GM13977 (cell line): ENCODE results near the gene KLHL30.

Experiments used
- DNase-seq: peaks from one replicate; pipeline ENCODE4 v3.0.0; 2012; ENCODE audit warnings: low spot score
- CTCF ChIP-seq: IDR thresholded peaks from 2 replicates; pipeline ENCODE4 v1.5.1; 2012; ENCODE audit warnings: mild to moderate bottlenecking, control low read depth; ENCODE audit not compliant: insufficient read depth; ENCODE audit errors: extremely low read depth, missing control alignments
- in situ Hi-C: fragments of 300-500 bp; cut with MboI; formaldehyde crosslinking; loops from one replicate; pipeline ENCODE4 v1.12.0; 2022; ENCODE audit warnings: low sequenced_read_pairs, low pct_unique_long_range_greater_than_20kb, mixed read lengths, inconsistent platforms; ENCODE audit not compliant: unreplicated experiment

Gene KLHL30

GRCh38 chr2:238102865-238103264, 35.6 kb upstream of the KLHL30 start:
- no peak for TF ChIP-seq CTCF
- DNase-seq, result no peak
- in situ Hi-C loops, result no loop called here

- DNase-seq, result no peak
- in situ Hi-C loops, result no loop called here
- TF ChIP-seq CTCF, result no peak
Observed at GRCh38 chr2:238103465-238104225, 34.8 kb upstream of the KLHL30 start.

- in situ Hi-C loops, result no loop called here
- DNase-seq, result no peak
- TF ChIP-seq CTCF, result no peak
Observed at GRCh38 chr2:238104226-238104690, 34.2 kb upstream of the KLHL30 start.

- TF ChIP-seq CTCF, result no peak
- in situ Hi-C loops, result no loop called here
Observed at GRCh38 chr2:238104691-238105371, 33.6 kb upstream of the KLHL30 start.

GRCh38 chr2:238105506-238106338, 32.7 kb upstream of the KLHL30 start:
- TF ChIP-seq CTCF, result no peak
- in situ Hi-C loops, result no loop called here
- DNase-seq, result no peak

More at GRCh38 chr2:238104691-238105371, 33.6 kb upstream of the KLHL30 start:
- no peak for DNase-seq

- TF ChIP-seq CTCF, result no peak
- in situ Hi-C loops, result no loop called here
- no peak for DNase-seq
Observed at GRCh38 chr2:238106339-238106697, 32.1 kb upstream of the KLHL30 start.
